ENCODE results near the gene FAM120A. TPM values are rescaled to one million over a fixed set of nuclear protein-coding genes. Genes with fewer than 3 reads are reported as not detected.

FAM120A gene
- total RNA-seq, 1 donor from 2014 or later, result 59.3 TPM

GRCh38 chr9:93593144-93593658, 141.7 kb downstream of the FAM120A start:
- no peak overlapping the region for H3K4me3 Mint-ChIP-seq (ENCODE audit: low read depth)
- TF ChIP-seq CTCF (IDR thresholded peaks at IDR 0.05; ENCODE audit: unreplicated experiment), result no peak
- peaks cover 21% of the 10 kb centered on the region for H3K4me1 Mint-ChIP-seq (ENCODE audit: low read depth)
- H3K36me3 Mint-ChIP-seq (ENCODE audit: insufficient read depth), result no peaks in the 10 kb centered on the region
- H3K27me3 Mint-ChIP-seq, result no peaks in the 10 kb centered on the region
- no peak overlapping the region for H3K27ac Mint-ChIP-seq
- no peaks in the 10 kb centered on the region for H3K9me3 Mint-ChIP-seq (ENCODE audit: low read depth)
- no peak for DNase-seq (ENCODE audit: low spot score, unreplicated experiment)

- DNase-seq (ENCODE audit: low spot score, unreplicated experiment), result no peak
- Mint-ChIP-seq H3K27me3 (no peaks in the 10 kb centered on the region), H3K4me3 (ENCODE audit: low read depth) (no peak overlapping the region), H3K27ac (no peak overlapping the region), H3K4me1 (ENCODE audit: low read depth) (peaks cover 18% of the 10 kb centered on the region), H3K36me3 (ENCODE audit: insufficient read depth) (no peaks in the 10 kb centered on the region), H3K9me3 (ENCODE audit: low read depth) (no peaks in the 10 kb centered on the region)
- no peak for TF ChIP-seq CTCF (IDR thresholded peaks at IDR 0.05; ENCODE audit: unreplicated experiment)
Measured at GRCh38 chr9:93594041-93594756, 142.7 kb downstream of the FAM120A start.

- Mint-ChIP-seq H3K27ac (no peak overlapping the region), H3K9me3 (ENCODE audit: low read depth) (no peaks in the 10 kb centered on the region), H3K4me3 (ENCODE audit: low read depth) (no peak overlapping the region), H3K36me3 (ENCODE audit: insufficient read depth) (no peaks in the 10 kb centered on the region), H3K4me1 (ENCODE audit: low read depth) (peaks cover 18% of the 10 kb centered on the region), H3K27me3 (no peaks in the 10 kb centered on the region)
- DNase-seq (ENCODE audit: low spot score, unreplicated experiment), result no peak
- no peak for TF ChIP-seq CTCF (IDR thresholded peaks at IDR 0.05; ENCODE audit: unreplicated experiment)
Measured at GRCh38 chr9:93595461-93595860, 144.0 kb downstream of the FAM120A start.

- no peak overlapping the region for H3K4me3 Mint-ChIP-seq (ENCODE audit: low read depth)
- H3K27me3 Mint-ChIP-seq, result no peaks in the 10 kb centered on the region
- H3K9me3 Mint-ChIP-seq (ENCODE audit: low read depth), result no peaks in the 10 kb centered on the region
- no peak for DNase-seq (ENCODE audit: low spot score, unreplicated experiment)
- H3K27ac Mint-ChIP-seq, result no peak overlapping the region
- no peaks in the 10 kb centered on the region for H3K36me3 Mint-ChIP-seq (ENCODE audit: insufficient read depth)
- peaks cover 17% of the 10 kb centered on the region for H3K4me1 Mint-ChIP-seq (ENCODE audit: low read depth)
- no peak for TF ChIP-seq CTCF (IDR thresholded peaks at IDR 0.05; ENCODE audit: unreplicated experiment)
Measured at GRCh38 chr9:93595861-93596365, 144.4 kb downstream of the FAM120A start.

- peaks cover 21% of the 10 kb centered on the region for H3K4me1 Mint-ChIP-seq (ENCODE audit: low read depth)
- DNase-seq (ENCODE audit: low spot score, unreplicated experiment), result no peak
Measured at GRCh38 chr9:93596399-93596798, 144.9 kb downstream of the FAM120A start.

More at GRCh38 chr9:93596399-93596798, 144.9 kb downstream of the FAM120A start:
- H3K36me3 Mint-ChIP-seq (ENCODE audit: insufficient read depth), result no peaks in the 10 kb centered on the region
- no peak overlapping the region for H3K4me3 Mint-ChIP-seq (ENCODE audit: low read depth)
- H3K27me3 Mint-ChIP-seq, result no peaks in the 10 kb centered on the region
- no peak overlapping the region for H3K27ac Mint-ChIP-seq
- TF ChIP-seq CTCF (IDR thresholded peaks at IDR 0.05; ENCODE audit: unreplicated experiment), result no peak
- no peaks in the 10 kb centered on the region for H3K9me3 Mint-ChIP-seq (ENCODE audit: low read depth)

Data from progenitor cell of endocrine pancreas (in vitro differentiated cells).